Activated T-cell treated with anti-CD3 and anti-CD28 coated beads for 24 hours (primary cell): ENCODE results near the gene NDUFV1.

Source experiments
- DNase-seq: peaks from one replicate; pipeline ENCODE4 v3.0.0-alpha.2; 2020; ENCODE audit warnings: low read depth

The NDUFV1 gene

DNA sequence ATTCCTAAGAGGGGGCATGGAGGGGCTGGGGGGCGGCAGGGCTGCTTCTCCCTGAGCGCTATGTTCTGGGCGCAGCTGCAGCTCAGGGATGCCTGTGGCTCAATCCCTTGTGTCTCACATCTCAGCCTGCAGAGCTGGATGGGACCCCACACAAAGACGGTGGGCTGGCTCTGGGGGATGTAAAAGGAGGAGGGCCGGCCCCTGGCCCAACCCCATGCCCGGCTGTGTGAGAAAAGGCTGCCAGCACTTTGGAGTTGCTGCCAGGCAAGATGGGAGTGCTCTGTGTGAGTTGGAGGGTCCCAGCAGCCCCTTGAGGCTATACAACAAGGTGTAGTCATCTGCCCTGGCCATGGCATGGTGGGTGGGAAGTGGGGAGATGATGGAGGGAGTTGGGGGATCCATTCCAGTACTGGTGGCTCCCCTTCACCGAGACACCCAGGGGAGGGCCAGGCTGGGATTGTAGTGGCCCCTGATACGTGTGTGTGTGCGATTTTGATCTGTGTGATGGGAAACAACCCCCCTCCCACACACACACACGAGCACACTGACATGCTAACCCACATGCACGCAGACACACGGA is 34.1 kb downstream of the NDUFV1 start:
- DNase-seq: no peak

DNA sequence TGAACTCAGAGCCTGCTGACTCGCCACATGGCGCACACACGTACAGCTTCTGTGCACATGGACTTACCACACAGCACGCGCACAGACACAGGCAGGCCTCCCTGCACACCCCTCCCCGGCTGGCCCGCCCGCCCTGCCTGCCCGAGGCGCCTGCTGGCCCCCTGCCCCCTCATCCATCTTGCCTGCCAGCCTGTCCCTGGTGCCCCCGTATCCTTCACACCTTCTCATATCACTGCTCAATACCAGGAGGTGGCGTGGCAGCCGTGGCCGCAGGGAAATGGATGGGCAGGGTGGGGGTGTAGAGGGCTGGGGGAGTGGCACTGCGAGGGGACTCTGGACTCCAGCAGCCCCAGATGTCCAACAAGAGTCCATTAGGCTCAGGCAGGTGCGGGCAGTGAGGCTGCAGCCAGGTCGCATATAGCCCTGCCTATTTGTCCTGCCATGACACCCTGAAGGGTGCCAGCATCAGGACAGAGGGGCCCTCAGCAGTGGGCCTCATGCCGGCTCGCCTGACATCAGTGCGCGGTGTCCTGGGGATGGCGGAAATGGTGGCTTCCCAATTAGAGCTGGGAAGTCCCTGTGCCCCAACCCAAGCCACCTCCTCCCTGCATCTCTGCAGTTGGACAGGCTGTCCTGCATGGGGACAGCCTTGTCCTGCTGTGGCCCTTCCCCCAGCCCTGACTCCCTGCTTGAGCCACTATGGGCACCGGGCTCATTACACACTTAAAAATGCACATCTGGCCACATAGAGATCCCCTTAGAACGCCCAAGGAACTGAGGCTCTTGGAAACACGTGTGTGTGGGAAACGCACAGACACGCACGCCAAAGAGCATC is 34.8 kb downstream of the NDUFV1 start:
- DNase-seq: no peak

DNA sequence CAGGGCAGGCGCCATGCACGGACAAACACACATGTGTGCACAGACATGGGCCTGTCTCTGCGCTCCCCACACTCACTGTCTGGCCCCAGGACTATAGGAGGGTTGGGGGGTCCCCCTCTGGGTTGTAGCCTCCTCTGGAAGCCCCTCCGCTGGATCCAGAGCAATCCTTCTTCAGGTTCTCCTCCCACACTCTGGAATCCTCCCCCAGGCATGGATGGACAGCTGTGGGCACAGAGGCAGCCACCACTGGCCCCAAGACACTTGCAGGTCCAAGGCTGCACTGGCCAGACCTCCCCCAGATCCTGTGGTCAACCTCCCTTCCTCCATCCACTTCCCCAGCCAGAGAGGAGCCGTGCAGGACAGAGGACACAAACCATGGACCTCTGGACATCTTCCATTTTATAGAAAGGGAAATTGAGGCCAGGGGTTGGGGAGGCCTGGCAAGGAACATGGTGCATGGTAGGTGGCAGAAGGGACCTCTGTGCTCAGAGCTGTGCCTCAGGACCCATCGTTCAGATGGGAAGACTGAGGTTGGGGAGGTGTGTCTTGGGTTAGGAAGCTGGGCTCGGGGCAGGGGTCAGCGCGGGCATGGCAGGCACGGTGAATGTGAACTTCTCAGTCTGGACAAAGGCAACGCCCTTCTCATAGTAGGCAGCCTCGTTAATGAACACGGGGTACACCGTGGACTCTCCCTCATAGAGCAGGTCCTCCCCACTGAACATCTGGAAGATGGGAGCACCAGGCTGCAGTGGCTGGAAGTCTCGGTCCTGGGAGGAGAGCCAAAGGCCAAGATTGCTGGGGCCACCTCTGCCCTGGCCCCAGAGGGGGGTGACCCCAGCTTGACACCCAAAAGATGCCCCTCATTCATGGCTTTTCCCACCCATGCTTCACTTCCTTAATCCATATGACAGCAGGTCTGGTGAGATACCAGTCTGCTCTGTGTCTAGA is 35.7 kb downstream of the NDUFV1 start:
- DNase-seq: no peak

DNA sequence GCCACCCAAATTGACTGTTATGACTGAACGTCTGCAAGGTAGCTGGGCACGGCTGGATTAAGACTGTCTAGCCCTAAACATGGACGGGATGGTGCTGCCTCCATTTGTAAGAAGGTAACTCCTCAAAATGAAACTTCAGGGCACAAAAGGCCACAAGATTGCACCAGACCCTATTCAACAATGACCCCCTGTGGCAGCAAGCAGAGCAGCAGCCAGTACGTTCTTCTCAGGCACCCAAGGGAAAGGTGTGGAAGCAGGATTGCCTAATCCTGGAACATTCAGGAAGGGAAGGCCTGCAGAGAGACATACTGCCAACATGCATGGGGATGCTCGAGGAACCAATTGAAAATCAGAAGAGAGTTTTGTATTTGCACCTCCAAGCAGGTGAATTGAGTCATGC is 37.3 kb downstream of the NDUFV1 start:
- DNase-seq: no peak

DNA sequence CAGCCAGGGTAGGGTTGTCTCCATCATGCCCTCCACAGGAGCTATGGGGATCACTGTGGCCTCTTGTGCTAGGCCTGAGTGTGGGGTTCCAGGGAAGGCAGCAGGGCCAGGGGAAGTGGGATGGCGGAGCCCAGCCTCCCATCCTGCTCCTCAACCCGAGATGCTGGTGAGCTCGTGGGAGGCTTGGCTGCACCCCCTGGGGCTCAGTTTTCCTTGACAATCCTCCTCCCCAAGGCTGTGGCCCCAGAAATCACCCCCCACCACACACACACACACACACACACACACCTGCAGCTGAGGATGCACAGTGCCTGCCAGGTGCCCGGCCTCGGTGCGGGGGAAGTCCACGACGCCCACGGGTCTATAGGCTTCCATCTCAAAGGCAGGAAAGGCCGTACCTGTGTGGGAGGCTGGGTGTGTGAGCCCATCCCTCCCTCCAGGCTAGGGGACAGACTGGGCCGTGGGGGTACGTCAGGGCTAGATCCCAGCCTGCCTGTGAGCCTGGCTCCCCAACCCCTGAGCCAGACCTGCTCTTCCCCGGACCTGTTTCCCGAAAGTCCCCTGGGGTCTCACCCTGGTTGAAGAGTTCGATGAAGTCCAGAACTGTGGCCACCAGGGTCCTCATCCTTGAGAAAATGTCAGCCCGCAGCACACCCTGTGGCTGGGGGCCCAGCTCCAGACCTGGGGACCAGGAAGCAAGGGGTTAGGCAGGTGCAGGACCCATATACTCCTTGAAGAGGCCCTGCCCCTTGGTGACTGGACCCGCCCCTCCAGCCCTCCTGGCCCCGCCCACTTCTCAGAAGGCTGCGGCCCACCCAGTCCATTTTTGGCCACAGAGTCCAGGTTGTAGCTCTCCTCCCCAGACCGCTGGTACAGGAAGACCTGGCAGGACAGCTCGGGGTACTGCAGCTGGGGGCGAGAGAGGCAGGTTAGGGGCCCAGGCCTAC is 38.0 kb downstream of the NDUFV1 start:
- DNase-seq: no peak

DNA sequence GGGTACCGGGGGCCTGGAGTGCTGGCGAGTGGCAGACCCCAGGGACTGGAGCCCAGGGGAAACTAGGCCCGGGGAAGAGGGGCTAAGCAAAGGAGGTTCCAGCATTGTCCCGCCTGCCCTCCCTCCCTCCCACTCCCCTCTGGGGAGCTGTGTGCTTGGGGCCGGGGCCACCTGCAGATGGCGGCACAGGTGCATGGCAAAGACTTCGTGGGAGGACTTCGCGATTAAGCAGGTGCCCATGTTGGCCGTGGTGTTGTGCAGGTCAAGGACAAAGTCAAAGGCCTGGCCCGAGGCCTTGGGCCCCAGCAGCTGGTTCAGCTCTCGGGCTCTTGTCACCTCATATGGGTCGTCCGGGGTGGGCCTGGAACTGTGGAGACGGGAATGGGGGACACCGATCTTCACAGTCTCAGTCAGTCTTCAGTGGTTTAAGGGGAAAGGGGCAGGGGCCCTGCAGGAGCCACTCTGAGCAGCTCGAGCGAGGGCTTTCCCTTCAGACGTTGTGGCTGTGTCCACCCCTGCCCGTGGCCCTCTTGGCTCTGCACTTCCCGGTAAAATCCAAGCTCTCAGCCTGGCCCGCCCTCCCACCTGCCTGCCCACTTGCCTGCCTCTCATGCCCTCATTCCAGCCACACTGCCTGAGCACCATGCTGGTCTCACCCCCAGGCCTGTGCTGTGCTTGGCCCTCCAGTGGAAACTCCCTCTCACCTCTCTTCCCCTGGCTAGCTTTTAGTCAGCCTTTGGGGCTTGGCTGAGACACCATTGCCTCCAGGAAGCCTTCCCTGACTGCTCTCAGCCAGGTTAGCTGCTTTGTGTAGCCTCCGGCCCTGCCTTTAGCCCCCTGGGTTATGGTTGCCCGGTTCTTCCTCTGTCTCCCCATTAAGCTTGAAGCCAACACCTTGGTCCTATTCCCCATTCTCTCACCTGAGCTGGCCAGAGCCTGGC is 39.1 kb downstream of the NDUFV1 start:
- DNase-seq: no peak

DNA sequence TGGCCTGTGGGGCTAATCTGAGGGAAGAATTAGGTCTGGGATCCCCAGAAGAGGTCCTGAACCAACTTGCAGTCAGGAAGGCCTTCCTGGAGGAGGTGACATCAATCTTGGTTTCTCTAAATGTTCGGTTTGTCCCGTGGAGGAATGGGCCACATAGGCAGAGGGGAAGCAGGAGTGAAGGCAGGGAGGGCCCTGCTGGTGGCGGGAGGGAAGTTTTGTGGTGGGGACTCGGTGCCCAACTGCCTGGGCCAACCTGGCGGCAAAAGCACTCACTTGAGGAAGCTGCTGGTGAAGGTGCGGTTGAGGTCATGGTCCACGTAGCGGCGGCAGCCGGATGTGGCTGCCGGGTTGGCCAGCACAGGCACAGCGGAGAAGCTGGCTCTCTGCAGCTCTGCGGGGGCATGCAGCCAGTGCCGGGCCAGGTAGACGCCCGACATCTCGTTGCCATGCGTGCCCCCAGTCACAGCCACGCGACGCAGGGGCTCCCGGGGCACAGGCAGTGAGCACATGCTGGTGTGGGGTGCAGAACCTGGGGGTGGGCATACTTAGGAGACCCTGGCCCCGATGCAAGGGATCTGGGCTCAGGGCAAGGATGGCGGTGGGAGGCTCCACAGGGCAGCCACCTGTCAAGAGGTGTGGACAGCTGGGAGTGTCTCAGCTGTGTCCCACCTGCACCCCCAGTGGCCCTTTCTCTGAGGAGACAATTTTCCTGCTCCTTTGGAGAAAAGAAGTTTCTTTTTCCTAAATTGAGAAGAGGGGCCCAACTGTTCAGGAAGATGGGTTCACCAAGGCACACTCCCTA is 40.0 kb downstream of the NDUFV1 start:
- no peak for DNase-seq

DNA sequence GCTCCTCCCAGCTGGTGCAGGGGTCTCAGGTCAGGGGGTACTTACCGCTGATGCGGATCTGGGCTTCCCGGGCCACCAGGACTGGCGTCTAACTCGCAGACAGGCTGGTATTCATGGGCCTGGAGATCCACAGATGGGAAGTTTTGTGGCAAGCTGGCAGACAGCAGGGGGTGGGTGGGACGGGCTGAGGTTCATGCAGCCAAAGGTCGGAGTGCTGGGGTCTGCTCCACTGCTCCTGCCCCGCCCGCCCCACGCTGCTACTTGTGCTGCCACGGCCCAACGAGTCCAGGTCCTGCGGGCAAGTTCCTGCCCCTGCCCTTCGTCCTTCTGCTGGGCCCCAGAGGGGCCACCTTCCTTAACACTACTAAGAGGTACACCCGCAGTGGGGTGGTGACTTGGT is 40.7 kb downstream of the NDUFV1 start:
- DNase-seq: no peak

DNA sequence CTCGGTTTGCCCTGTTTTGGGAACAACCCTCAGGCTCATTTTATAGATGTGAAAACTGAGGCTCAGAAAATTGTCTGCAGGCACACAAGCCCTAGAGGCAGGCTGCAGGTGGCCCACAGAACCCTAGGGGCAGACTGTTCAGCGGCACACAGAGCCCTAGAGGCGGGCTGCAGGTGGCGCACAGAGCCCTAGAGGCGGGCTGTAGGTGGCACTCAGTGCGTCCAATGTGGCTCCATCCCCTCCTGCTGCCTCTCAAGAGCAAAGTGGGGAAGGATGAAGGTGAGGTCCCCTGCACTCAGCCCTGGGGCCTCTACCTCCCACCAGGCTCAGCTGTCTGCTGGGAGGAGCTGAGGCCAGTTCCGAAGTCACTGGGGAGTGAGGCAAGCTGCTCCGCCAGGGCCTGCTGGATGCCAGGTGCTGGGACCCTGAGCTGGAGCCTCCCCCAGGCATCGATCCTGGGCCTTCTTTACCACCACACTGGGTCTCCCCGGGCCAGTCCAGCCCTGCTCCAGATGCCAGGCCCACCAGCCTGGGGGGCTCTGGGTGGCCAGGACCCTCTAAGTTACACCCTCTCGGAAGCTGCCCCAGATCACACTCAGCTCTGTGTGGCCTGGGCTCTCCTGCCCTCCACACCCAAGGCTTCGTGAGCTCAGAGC is 41.5 kb downstream of the NDUFV1 start:
- DNase-seq: no peak

DNA sequence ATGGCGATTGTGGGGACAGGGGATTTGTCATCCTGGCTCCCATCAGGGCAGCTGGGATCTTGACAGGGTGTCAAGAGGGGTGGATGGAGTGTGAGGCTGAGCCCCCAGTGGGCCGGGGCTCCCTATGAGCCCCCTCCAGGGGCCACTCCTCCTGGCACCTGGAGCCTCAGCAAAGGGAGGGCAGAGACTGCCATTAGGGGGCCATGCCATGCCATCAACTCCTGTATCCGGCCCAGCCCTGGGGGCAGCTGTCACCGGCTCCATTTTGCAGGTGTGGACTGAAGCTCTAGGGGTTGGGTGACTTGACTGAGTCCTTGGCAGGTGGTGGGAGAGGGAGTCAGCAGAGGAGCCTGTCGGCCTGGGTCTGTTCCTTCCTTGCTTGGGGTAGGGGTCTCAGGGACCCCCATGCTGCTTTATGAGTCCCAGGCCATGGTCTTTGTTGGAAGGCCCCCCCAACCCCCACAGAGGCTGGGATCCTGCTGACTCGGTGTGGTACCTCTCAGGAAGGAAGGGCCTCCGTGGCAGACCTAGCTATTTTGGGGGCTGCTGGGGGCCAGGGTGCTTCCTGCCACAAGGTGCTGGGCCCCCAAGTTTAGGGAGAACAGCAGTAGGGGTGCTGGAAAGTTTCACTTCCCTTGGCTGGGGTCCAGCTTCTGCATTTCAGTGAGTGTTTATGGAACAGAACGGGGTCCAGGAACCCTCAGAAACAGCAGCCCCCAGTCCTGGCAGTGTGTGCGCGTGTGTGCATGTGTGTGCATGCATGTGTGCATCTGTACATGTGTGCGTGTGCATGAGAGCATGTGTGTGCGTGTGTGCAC is 42.3 kb downstream of the NDUFV1 start:
- DNase-seq: no peak

DNA sequence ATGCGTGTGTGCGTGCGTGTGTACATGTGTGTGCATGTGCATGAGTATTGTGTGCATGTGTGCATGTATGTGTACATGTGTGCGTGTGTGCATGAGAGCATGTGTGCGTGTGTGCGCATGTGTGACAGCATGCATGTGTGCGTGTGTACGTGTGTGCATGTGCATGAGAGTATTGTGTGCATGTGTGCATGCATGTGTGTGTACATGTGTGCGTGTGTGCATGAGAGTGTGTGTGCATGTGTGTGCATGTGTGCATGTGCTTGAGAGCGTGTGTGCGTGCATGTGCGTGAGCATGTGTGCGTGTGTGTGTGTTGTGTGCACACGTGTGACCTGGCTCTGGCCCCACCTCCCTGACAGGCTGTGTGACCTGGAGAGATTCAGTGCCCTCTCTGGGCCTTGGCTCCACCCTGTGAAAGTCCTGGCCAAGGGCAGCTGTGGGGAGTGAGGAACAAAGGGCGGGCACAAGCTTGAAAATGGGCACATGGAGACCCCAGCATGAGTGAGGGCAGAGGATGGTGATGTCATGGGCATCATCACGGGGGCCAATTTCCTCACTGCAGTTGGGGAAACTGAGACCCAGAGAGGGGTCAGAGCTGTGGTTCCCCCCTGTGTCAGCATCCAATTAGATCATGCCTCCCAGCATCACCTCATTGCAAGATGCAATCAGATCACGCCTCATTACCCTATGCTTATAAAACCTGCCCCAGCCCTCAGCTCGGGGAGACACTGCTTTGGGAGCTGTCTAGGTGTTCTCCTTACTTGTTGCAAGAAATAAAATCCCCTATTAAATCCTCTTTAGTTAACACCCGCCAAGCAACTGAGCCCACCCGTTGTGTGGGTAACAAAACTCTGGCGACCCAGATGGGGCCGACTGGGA is 43.1 kb downstream of the NDUFV1 start:
- no peak for DNase-seq

DNA sequence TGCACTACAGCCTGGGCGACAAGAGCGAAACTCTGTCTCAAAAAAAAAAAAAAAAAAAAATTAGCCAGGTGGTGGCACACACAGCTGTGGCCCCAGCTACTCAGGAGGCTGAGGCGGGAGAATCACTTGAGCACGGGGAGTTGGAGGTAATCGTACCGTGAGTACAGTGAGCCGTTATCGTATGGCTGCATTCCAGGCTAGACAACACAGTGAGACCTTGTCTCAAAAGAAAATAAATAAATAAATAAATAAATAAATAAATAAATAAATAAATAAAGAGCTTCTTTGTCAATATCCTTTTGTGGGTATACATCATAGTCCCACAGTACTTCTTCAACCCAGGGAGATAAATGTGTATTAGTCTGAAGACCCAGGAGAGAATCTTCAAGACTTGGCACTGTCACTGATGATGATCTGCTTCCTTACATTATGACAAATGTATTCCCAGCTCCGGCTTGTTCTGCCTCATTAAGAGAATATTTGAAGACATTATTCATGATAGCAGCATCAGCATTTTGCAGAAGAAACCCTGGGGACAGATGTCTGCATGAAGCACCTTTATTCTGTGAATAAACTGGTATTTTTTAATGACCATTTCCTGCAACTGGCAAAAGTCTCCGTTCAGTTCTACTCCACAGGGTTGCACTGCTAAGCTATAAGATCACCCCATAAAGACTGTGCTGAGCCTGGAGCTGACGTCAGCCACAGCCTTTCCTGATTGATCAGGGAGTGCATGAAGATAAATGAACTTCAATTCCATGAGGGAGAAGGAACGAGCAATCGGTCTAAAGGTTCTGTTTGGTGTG is 45.4 kb downstream of the NDUFV1 start:
- DNase-seq: no peak

DNA sequence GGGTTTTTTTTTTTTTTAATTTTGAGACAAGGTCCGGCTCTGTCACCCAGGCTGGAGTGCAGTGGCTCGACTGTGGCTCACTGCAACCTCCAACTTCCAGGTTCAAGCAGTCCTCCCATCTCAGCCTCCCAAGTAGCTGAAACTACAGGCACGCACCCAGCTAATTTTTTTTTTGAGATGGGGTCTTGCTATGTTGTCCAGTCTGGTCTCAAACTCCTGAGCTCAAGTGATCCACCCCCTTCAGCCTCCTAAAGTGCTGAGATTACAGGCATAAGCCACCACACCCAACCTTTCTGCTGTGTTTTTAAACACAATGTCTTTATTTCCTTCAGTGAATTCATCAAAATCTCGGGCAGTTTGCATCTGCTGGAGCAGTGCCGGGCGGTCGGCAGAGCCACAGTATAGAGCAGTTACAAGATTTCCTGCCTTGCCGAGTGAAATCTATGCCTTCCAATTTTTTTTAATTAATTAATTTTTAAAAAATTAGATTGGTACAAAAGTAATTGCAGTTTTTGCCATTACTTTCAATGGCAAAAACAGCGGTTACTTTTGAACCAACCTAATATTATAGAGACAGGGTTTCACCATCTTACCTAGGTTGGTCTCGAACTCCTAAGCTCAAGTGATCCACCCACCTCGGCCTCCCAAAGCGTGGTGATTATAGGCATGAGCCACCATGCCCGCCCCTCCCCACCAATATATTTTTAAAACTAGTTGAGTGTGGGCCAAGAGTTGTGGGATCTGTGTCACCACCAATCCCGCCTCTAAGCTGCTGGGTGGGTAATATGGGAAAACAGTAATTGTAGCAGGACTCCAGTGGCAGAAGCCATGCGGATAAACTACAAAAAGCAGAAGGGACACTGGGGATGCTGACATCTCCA is 46.5 kb downstream of the NDUFV1 start:
- DNase-seq: no peak

DNA sequence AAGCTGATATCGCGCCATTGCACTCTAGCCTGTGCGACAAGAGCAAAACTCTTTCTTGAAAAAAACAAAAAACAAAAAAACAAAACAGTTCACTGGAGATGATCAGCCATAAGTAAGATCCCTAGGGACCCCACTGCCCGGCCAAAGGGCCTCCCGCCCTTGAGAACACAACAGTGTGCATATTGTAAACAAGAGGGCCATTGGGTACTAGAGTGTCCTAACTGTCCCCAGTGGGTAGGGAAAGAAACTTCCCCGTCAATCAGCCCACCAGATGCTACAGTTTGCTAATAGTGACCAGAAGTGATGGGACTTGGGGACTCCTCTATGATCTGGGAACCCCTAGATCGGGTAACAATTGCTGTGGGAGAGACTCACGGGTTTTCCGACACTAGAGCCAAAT is 47.5 kb downstream of the NDUFV1 start:
- DNase-seq: no peak

DNA sequence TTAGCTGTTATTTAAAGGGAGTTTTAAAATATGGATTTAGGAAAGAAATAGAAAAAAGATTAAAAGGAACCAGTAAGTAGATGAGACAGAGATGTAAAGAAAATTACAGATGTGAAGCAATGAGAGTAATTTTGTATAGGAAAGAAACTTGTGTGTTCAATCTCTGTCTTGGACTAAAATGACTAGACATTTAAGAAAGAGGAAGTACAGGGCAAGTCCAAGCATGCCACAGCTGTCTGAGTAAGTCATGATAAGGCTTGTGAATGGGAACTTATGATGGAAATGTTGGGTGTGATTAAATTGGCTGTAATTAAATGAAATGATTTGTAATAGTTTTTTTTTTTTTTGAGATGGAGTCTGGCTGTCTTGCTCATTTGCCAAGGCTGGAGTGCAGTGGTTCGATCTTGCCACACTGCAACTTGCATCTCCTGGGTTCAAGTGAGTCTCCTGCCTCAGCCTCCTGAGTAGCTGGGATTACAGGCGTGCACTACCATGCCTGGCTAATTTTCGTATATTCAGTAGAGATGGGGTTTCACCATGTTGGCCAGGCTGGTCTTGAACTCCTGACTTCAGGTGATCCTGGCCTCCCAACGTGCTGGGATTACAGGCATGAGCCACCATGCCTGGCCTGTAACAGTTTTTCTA is 49.7 kb downstream of the NDUFV1 start:
- no peak for DNase-seq
